HG02610 (cell line): ENCODE results near the gene GPR17.

Experiments
- ATAC-seq: cut with Tn5 transposase; IDR thresholded peaks from one replicate; pipeline ENCODE4 v1.9.1; 2021; ENCODE audit warnings: mild to moderate bottlenecking, moderate library complexity; ENCODE audit not compliant: unreplicated experiment

Gene GPR17

DNA sequence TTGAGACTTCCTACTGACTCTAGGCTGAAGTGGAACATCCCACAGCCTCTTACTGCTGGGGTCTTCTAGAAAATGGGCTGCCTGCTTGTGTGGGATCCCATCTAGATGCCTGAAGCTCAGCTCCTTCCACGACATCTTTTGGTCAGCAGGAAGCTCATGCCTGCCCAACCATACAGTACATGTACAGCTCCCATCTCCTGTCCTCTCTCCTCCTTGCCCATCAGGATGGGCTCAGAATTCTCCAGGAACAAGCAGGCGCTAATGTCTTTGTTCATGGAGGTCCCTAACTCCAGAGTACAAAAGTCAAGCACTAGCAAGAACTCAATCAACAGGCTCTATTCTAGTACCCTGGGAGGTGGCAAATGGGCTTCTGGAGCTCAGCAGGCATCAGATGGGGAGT is 31.7 kb upstream of the GPR17 start:
- no peak for ATAC-seq

DNA sequence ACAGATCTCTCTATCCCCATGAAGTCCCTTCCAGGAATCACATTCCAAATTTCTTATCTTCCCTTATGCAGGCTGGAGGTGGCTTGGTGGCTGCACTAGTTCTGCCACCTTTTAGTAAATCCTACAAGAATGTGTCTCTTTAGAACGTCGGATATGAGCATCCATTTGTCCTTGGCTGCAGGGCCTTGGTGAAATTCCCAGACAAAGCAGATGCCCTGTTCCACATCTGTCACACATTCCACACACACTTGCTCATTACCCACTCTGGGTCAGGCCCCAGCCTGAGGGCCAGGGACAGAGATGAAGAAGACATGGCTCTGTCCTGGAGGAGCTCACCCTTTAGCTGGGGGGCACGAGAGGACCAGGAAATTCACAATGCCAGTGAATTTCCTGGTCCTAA is 31.2 kb upstream of the GPR17 start:
- ATAC-seq, result no peak

- ATAC-seq, result no peak
Observed at GRCh38 chr2:127615511-127616166, 30.3 kb upstream of the GPR17 start.

GRCh38 chr2:127618551-127619202 is 27.3 kb upstream of the GPR17 start:
- no peak for ATAC-seq

DNA sequence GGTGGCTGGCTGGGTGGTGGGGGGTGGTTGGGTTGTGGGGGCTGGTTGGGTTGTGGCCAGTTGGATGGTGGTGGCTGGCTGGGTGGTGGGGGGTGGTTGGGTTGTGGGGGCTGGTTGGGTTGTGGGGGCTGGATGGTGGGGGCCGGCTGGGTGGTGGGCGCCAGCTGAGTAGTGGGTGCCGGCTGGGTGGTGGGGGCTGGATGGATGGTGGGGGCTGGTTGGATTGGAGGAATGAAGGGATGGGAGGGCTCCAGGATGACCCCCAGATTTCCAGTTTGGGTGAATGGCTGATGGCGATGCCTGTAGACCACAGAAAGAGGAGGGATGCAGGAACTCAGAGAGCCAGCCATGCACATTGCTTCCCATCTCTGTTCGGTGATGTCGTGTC is 26.8 kb upstream of the GPR17 start:
- no peak for ATAC-seq

- no peak for ATAC-seq
Observed at GRCh38 chr2:127619877-127620705, 25.9 kb upstream of the GPR17 start.

GRCh38 chr2:127620866-127621265 is 25.1 kb upstream of the GPR17 start:
- ATAC-seq, result no peak

GRCh38 chr2:127621981-127622431 is 23.9 kb upstream of the GPR17 start:
- no peak for ATAC-seq

DNA sequence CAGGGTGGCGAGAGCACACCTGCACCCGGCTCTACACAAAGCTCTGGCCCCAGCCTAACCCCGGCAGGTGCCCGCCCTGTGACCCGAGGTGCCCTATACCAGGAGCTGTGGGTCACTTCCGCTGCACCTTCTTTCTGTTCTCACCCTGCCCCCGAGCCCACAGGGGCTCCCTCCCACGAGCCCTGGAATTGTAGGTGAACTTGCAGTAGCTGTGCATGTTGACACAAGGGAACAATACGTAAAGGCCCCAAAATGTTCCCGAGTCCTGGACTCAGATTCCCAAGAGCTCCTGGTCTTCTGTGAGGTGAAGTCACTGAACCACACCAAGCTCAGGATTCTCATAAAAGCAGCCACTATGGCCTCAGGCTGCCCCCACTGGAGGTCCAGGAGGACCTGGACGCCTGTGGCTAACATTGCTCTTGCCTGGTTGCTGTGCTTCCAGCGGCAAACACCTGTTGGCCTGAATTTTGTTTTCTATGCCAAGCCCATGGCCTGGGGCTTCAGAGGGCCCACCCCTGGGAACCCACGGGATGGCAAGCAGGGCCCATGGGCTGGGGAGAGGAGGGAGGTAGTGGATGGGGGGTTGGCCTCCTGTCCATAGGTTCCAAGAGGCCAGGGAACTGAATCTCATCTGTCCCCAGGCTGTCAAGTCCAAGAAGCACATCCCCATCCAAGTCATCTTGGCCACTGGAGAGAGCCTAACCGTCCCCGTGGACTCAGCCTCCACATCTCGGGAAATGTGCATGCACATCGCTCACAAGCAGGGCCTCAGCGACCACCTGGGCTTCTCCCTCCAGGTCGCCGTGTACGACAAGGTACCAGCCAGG is 23.2 kb upstream of the GPR17 start:
- ATAC-seq, result no peak

DNA sequence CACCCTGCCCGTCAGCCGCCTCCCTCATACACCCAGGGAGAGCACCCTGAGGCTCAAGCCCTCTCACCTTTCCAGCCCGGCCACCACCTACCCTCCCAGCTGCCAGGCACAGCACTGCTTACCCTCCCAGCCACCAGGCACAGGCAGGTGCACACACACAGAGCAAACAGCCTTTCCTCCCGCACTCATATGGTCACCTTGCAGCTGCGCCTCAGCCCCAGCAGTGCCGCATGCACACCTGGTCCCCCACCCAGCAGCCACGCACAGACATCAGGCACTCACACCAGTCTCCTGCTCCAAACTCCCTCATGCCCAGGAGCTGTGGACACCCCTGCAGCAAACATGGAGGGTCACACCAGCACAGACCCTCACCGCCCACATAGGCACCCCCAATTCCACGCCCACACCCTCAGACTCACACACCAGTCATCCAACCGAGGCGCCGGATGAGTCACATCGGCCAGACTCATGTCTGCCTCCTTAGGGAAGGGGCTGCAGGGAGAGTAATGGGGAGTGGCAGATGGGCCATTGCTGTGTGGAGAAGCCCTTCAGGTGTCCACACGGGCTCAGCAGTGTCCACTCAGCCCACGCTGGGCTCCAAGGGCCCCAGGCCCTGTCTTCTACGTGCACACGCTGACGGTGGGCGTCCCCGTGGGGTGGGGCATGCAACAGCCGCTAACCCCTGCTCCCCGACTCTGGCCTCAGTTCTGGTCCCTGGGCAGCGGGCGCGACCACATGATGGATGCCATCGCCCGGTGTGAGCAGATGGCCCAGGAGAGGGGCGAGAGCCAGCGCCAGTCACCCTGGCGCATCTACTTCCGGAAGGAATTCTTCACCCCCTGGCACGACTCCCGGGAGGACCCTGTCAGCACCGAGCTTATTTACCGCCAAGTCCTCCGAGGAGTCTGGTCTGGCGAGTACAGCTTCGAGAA is 22.3 kb upstream of the GPR17 start:
- no peak for ATAC-seq

- no peak for ATAC-seq
Observed at GRCh38 chr2:127624320-127624755, 21.6 kb upstream of the GPR17 start.

- ATAC-seq, result no peak
Observed at GRCh38 chr2:127624756-127625571, 21.0 kb upstream of the GPR17 start.

- no peak for ATAC-seq
Observed at GRCh38 chr2:127625572-127625951, 20.4 kb upstream of the GPR17 start.

DNA sequence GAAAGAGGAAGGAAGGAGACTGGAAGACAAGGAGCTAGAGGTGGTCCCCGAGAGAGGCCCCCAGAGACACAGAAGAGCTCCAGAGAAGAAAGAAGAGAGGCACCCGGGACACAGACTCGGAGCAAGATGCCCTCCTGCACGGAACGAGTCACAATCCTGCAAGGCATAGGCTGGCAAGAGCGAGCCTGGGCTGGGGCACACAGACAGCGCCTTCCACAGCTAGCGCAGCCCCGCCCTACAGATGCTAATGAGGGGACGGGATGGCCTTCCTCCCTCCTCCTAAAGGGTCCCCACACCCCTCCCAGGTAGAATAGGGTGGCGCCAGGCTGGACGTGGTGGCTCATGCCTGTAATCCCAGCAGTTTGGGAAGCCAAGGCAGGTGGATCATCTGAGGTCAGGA is 19.8 kb upstream of the GPR17 start:
- ATAC-seq, result no peak

DNA sequence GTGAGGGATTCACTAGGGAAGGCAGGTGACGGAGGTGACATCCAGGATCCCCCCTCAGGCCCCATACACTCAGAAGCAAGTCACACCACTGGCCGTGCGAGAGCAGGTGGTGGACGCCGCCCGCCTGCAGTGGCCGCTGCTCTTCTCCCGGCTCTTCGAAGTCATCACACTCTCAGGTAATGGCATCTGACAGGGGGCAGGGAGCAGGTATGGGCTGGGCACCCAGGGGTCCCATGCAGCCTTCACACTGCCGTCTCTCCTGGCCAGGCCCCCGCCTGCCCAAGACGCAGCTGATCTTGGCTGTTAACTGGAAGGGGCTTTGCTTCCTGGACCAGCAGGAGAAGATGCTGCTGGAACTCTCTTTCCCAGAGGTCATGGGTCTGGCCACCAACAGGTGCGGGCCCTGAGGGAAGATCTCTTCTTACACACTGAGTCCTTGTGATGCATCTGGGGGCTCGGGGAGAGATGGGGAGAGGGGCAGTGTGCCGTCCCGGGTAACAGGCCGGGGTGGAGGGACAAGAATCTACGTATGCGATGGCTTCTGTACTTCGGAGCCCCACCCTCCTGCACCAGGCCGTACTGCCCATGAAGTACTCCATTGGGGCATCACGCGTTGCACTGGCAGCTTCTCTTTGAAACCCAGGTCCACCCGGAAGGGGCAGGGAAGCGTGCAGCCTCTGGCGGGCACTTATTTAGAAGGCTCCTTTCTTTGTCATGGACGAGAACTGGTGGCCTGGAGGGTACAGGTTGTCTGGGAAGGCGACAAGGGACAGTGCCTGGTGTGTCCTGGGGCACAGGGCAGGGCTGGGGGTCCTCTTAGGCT is 18.8 kb upstream of the GPR17 start:
- ATAC-seq, result no peak

- ATAC-seq, result no peak
Observed at GRCh38 chr2:127627740-127628571, 18.0 kb upstream of the GPR17 start.
